Stimulated activated CD4-positive, alpha-beta T cell treated with anti-CD3 and anti-CD28 coated beads, Interleukin-12 subunit alpha, Interleukin-12 subunit beta, amount 100 ng/mL, for 4 hours (primary cell): ENCODE measurements around the gene KIAA1755.

ENCODE experiments used
- DNase-seq: peaks from one replicate; pipeline ENCODE4 v3.0.0-alpha.2; 2020

Gene KIAA1755

GRCh38 chr20:38162878-38163875 lies 97.4 kb downstream of the KIAA1755 start:
- DNase-seq, result no peak

GRCh38 chr20:38162149-38162548 lies 98.4 kb downstream of the KIAA1755 start:
- DNase-seq, result no peak

- DNase-seq, result no peak
Observed at GRCh38 chr20:38161412-38161774, 99.1 kb downstream of the KIAA1755 start.
